AG04449 (cell line): ENCODE measurements around the gene PKP4.

Source experiments
- CTCF ChIA-PET: fragments of 350-600 bp; formaldehyde crosslinking; extraction: SDS; loops from one replicate; lab custom pipeline; 2021; ENCODE audit warnings: antibody characterized with exemption; lab: Yijun Ruan, JAX
- POLR2A ChIA-PET: fragments of 400-600, 350-600 bp; formaldehyde crosslinking; extraction: SDS; loops from one replicate; lab custom pipeline; 2020; ENCODE audit warnings: antibody characterized with exemption, inconsistent platforms; lab: Yijun Ruan, JAX
- DNase-seq: peaks from one replicate; pipeline ENCODE4 v3.0.0-alpha.2; 2010; ENCODE audit warnings: low read depth, low spot score
- H3K4me3 ChIP-seq: 2 replicates; pipeline ENCODE4 v1.5.1; 2011; ENCODE audit warnings: low read depth, mild to moderate bottlenecking, control low read depth, low read length
- CTCF ChIP-seq: IDR thresholded peaks from one replicate; pipeline ENCODE4 v1.5.1; 2011; ENCODE audit warnings: mild to moderate bottlenecking, moderate library complexity, low read length, control low read depth, inconsistent platforms; ENCODE audit not compliant: insufficient read depth; ENCODE audit errors: missing control alignments

The PKP4 gene

GRCh38 chr2:158456309-158457066, at the start of gene PKP4, which contains the start of gene CCDC148:
Gene PKP4 (plus strand): TSS chr2:158456952. CDS start chr2:158533185, 76,233 bp downstream.
Gene CCDC148 (minus strand): TSS chr2:158456753. CDS start chr2:158456439, 314 bp downstream.
- CTCF ChIA-PET: interaction anchor here (0.7 to 3.3 kb wide), 12 partner anchors 12 to 432 kb away, joined by 3 to 20 read pairs (median 4); no protein-coding TSS in a partner anchor
- TF ChIP-seq CTCF: peak; percentile 4
- POLR2A ChIA-PET: interaction anchor here (0.9 kb wide), 1 partner anchor 9 kb away, joined by 3 read pairs; no protein-coding TSS in a partner anchor
- peak within 1 kb of the TSS; percentile 82 for H3K4me3 ChIP-seq
- DNase-seq: peak; percentile 67

- TF ChIP-seq CTCF: no peak
- no peak for DNase-seq
- POLR2A ChIA-PET: no interaction called here
- no peak overlapping the region for H3K4me3 ChIP-seq
- CTCF ChIA-PET: no interaction called here
Observed at GRCh38 chr2:158407031-158407430, 49.7 kb upstream of the PKP4 start.

- no peak for DNase-seq
- no peak for TF ChIP-seq CTCF
- CTCF ChIA-PET: no interaction called here
- H3K4me3 ChIP-seq: no peak overlapping the region
- POLR2A ChIA-PET: no interaction called here
Observed at GRCh38 chr2:158410132-158410531, 46.6 kb upstream of the PKP4 start.

GRCh38 chr2:158411748-158412147, 45.0 kb upstream of the PKP4 start:
- DNase-seq: no peak
- H3K4me3 ChIP-seq: no peak overlapping the region
- ChIA-PET POLR2A (no interaction called here), CTCF (no interaction called here)
- TF ChIP-seq CTCF: no peak

- H3K4me3 ChIP-seq: no peak overlapping the region
- peak; percentile 59 for DNase-seq
- TF ChIP-seq CTCF: no peak
- CTCF ChIA-PET: no interaction called here
- POLR2A ChIA-PET: no interaction called here
Observed at GRCh38 chr2:158412206-158412605, 44.5 kb upstream of the PKP4 start.

- DNase-seq: no peak
- CTCF ChIA-PET: interaction anchor here (0.6 kb wide), 1 partner anchor 42 kb away, joined by 3 read pairs; no protein-coding TSS in a partner anchor
- no peak overlapping the region for H3K4me3 ChIP-seq
- no peak for TF ChIP-seq CTCF
- POLR2A ChIA-PET: no interaction called here
Observed at GRCh38 chr2:158413581-158413980, 43.2 kb upstream of the PKP4 start.
